Upper lobe of left lung (tissue), 6 donors: ENCODE measurements around the gene CX3CR1. TPM values are rescaled to one million over a fixed set of nuclear protein-coding genes. Genes with fewer than 3 reads are reported as not detected.
A peak's percentile ranks its signal among the peaks of the same experiment; 100 is the strongest.

Source experiments
- ATAC-seq, 2 donors: fragments of 200-7000 bp; cut with Tn5 transposase; one replicate each; pipeline ENCODE4 v1.9.1; 2022; ENCODE audit warnings: mild to moderate bottlenecking in 2 of 2, moderate library complexity in 2 of 2; ENCODE audit not compliant: low FRiP score in 2 of 2
- DNase-seq, 2 donors: peaks; one replicate each; pipeline ENCODE4 v3.0.0-alpha.2; 2019 to 2020
- H3K27ac ChIP-seq, 4 donors: fragments of 200-600 bp; sonication (generic); one replicate each; pipeline ENCODE4 v1.5.1; 2016 to 2019
- H3K27me3 ChIP-seq, 4 donors: fragments of 200-600 bp; sonication (generic); one replicate each; pipeline ENCODE4 v1.5.1; 2017 to 2019
- H3K36me3 ChIP-seq, 4 donors: fragments of 200-600 bp; sonication (generic); one replicate each; pipeline ENCODE4 v1.5.1; 2016 to 2019
- H3K4me1 ChIP-seq, 4 donors: fragments of 200-600 bp; sonication (generic); one replicate each; pipeline ENCODE4 v1.5.1; 2018 to 2019
- H3K4me3 ChIP-seq, 4 donors: fragments of 200-600 bp; sonication (generic); one replicate each; pipeline ENCODE4 v1.5.1; 2017 to 2019; ENCODE audit warnings: mild to moderate bottlenecking in 2 of 4, moderate library complexity in 1 of 4
- H3K9me3 ChIP-seq, 4 donors: fragments of 200-600 bp; sonication (generic); one replicate each; pipeline ENCODE4 v1.5.1; 2018 to 2019
- EP300 ChIP-seq, 4 donors: sonication (generic); formaldehyde crosslinking; IDR thresholded peaks; one replicate each; pipeline ENCODE4 v1.5.1; 2017; ENCODE audit warnings: antibody characterized with exemption in 4 of 4, control low read depth in 2 of 4
- POLR2A ChIP-seq, 4 donors: fragments of 450-650 bp; IDR thresholded peaks; one replicate each; pipeline ENCODE4 v1.5.1; 2016 to 2017; ENCODE audit warnings: antibody characterized with exemption in 4 of 4, mild to moderate bottlenecking in 2 of 4
- POLR2AphosphoS5 ChIP-seq, 2 donors: sonication (generic); formaldehyde crosslinking; IDR thresholded peaks; one replicate each; pipeline ENCODE4 v1.5.1; 2017; ENCODE audit warnings: antibody characterized with exemption in 2 of 2
- WGBS, 2 donors: methylation state at CpG; one replicate each; pipeline ENCODE4 v1.1.5; 2017 to 2018; 5-methylcytosine and 5-hydroxymethylcytosine counted together
- total RNA-seq, 6 donors: library from RNA; depleted of rRNA in 4 of 6; stranded (reverse); fragments of >200 nt in 4 of 6; gene quantifications; one replicate each; pipeline versions ENCODE4 v1.1.0 to v1.2.1, GENCODE V29; 2016 to 2021
- TF ChIP-seq, protein P1 (sequence below), 6 experiments: fragments of 450-650 bp in 4 of 6; fragments of 200-600 bp in 2 of 6; sonication (generic) in 2 of 6; IDR thresholded peaks; one replicate each; pipeline ENCODE4 v1.5.1; 2016 to 2019; ENCODE audit warnings: antibody characterized with exemption in 6 of 6
- donor health status: DM: no; HTN: no; CAD: no; lungs with moderate emphysema.
- donor health status: DM: no; HTN: yes; CAD: no; lungs with severe emphysema.

The CX3CR1 gene
- total RNA-seq, 6 donors from 2014 or later: 0.59 to 15.3 (median 2.5) TPM

DNA sequence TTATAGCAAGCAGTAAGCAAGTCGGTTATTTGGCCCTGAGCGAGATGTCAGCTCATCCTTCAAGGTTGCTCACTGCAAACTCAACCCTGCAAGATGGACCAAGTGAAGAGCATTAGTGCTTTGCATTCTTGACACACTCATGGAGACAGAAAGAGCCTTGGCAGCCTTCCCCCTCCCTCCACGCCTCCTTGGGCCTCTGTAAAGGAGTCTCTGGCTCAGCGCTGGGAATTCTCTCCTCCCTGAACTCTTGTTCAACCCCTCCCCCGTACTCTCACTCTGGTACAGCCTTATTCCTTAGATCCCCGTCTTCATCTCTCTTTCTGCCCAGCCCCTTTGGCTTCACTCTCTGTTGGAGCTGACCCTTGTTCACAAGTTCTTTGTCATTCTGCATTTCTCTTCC lies 2.2 kb upstream of the CX3CR1 start:
- 73 to 75% methylated on average over 6 of the region's 6 CpGs for WGBS, 2 donors
- Histone ChIP-seq H3K27me3 (no peaks in the 10 kb centered on the region), H3K4me1 (peaks cover 0 to 10% (median 5%) of the 10 kb centered on the region in 4 donors), H3K9me3 (no peaks in the 10 kb centered on the region), H3K4me3 (no peak overlapping the region), H3K27ac (no peak overlapping the region), H3K36me3 (no peaks in the 10 kb centered on the region)
- TF ChIP-seq, protein P1, sequence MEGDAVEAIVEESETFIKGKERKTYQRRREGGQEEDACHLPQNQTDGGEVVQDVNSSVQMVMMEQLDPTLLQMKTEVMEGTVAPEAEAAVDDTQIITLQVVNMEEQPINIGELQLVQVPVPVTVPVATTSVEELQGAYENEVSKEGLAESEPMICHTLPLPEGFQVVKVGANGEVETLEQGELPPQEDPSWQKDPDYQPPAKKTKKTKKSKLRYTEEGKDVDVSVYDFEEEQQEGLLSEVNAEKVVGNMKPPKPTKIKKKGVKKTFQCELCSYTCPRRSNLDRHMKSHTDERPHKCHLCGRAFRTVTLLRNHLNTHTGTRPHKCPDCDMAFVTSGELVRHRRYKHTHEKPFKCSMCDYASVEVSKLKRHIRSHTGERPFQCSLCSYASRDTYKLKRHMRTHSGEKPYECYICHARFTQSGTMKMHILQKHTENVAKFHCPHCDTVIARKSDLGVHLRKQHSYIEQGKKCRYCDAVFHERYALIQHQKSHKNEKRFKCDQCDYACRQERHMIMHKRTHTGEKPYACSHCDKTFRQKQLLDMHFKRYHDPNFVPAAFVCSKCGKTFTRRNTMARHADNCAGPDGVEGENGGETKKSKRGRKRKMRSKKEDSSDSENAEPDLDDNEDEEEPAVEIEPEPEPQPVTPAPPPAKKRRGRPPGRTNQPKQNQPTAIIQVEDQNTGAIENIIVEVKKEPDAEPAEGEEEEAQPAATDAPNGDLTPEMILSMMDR (IDR thresholded peaks at IDR 0.05): no peak
- no peak for TF ChIP-seq POLR2AphosphoS5 (IDR thresholded peaks at IDR 0.05)
- no peak for TF ChIP-seq EP300 (IDR thresholded peaks at IDR 0.05)
- TF ChIP-seq POLR2A (IDR thresholded peaks at IDR 0.05): no peak
- no peak for DNase-seq
- ATAC-seq: no peak

DNA sequence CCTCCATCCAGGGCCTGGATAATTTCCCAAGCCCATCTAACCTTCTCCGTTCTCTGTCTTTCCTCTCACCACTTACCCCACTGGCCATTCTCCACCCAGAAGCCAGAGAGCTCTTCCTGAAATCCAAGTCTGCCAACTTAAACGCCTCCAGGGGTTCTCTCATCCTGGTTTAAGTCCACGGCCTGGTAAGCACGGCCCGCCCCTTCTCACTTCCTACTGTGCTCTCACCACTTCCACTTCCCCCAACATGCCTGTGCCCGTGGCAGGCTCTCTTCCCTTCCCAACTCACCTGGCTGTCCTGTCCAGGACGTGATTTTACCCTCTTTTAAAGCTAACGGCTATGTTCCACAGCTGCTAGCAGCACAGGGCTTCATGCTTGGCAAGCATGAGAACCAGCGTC lies 1.7 kb upstream of the CX3CR1 start:
- 66 to 69% methylated on average over 9 of the region's 9 CpGs for WGBS, 2 donors
- Histone ChIP-seq H3K36me3 (no peaks in the 10 kb centered on the region), H3K9me3 (no peaks in the 10 kb centered on the region), H3K27me3 (no peaks in the 10 kb centered on the region), H3K27ac (peak overlapping the region in 2 of 4 donors; percentile 7 to 40), H3K4me1 (peaks cover 0 to 10% (median 5%) of the 10 kb centered on the region in 4 donors), H3K4me3 (no peak overlapping the region)
- TF ChIP-seq, protein P1 (IDR thresholded peaks at IDR 0.05): no peak
- TF ChIP-seq POLR2A (IDR thresholded peaks at IDR 0.05) (no peak), POLR2AphosphoS5 (IDR thresholded peaks at IDR 0.05) (no peak), EP300 (IDR thresholded peaks at IDR 0.05) (no peak)
- peak; percentile 31 to 44 for ATAC-seq
- peak in 1 of 2 donors; percentile 56 for DNase-seq

DNA sequence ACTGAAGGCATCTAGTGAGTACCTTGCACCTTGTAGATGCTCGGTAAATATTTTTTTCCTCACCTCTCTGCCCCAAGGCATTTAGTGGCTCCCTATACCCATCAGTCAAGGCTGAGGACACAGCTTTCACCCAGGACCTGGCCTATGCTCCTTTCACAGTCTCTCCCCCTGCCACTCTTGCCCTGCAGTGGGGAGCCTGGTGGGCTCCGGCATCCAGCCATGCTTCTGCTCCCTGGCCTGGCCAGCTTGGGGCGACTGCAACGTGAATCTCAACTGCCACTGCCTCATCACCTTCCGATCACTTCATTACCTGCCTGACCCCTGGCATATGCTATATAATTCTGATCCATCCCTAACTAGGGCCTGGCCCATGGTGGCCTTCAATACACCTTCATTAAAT lies 735 bp upstream of the CX3CR1 start:
- DNase-seq: peak in 1 of 2 donors; percentile 44
- TF ChIP-seq EP300 (IDR thresholded peaks at IDR 0.05) (no peak), POLR2A (IDR thresholded peaks at IDR 0.05) (no peak), POLR2AphosphoS5 (IDR thresholded peaks at IDR 0.05) (no peak)
- Histone ChIP-seq H3K36me3 (no peaks in the 10 kb centered on the region), H3K27me3 (no peaks in the 10 kb centered on the region), H3K4me1 (peaks cover 0 to 10% (median 5%) of the 10 kb centered on the region in 4 donors), H3K27ac (peak overlapping the region in 2 of 4 donors; percentile 7 to 27), H3K9me3 (no peaks in the 10 kb centered on the region), H3K4me3 (no peak overlapping the region)
- 96 to 98% methylated on average over 5 of the region's 5 CpGs for WGBS, 2 donors
- no peak for ATAC-seq

DNA sequence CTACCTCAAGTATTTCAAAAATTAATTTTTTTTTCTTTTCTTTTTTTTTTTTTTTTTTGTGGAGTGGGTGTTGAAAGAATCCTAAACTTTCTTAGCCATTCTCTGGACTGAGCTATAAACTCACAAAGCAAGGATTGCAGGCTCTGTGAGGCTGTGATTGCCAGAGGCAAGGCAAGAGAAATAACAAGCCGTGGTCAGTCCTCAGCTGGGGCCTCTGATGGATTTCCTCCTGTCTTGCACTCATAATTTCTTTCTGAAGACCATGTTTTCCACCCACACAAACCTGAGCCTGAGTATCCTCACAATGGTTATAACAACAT lies 1.3 kb downstream of the CX3CR1 start:
- H3K27me3 ChIP-seq: no peaks in the 10 kb centered on the region
- TF ChIP-seq POLR2A (IDR thresholded peaks at IDR 0.05) (no peak), EP300 (IDR thresholded peaks at IDR 0.05) (no peak), POLR2AphosphoS5 (IDR thresholded peaks at IDR 0.05) (no peak)
- TF ChIP-seq, protein P1 (IDR thresholded peaks at IDR 0.05): no peak
- peaks cover 0 to 10% (median 5%) of the 10 kb centered on the region in 4 donors for H3K4me1 ChIP-seq
- DNase-seq: no peak
- H3K27ac ChIP-seq: no peak overlapping the region
- ATAC-seq: no peak
- no peaks in the 10 kb centered on the region for H3K9me3 ChIP-seq
- peak overlapping the region in 1 of 4 donors; percentile 16 for H3K4me3 ChIP-seq
- H3K36me3 ChIP-seq: no peaks in the 10 kb centered on the region
- WGBS, 2 donors: 48 to 81% methylated on average over 1 of the region's 1 CpG

DNA sequence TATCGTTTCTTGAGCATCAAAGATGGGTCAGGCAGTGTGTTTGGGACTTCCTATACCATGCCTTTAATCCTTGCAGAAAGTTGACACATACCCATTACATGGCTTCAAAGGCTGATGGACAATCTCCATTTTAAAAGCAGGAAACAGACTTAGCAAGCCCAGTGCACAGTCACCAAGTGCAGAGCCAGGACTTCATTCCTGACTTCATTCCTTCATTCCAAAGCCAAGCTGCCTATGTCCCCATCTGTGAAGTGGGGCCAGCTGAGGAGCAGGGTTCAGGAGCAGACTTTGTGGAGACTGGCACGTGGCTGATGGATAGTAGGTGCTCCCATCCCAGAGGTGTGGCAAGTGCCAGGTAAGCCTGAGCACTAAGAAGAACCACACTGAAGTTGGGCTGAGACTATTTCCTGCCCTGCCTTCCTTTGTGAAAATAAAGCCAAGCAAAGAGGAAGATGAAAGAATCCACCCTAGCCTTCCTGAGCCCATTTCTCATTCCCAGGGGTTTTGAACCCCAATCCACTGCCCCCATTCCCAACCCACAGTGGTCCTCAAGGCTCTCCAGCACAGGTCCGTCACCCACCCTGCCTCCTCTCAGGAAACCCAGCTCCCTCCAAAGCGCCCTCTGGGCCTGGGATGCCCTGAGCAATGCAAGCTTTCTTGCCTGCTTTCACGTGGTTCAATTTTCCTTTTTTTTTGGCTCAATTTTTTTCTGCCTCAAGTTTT lies 1.8 kb downstream of the CX3CR1 start:
- H3K27ac ChIP-seq: no peak overlapping the region
- TF ChIP-seq, protein P1 (IDR thresholded peaks at IDR 0.05): no peak
- no peak for TF ChIP-seq POLR2AphosphoS5 (IDR thresholded peaks at IDR 0.05)
- no peak for TF ChIP-seq POLR2A (IDR thresholded peaks at IDR 0.05)
- no peak for TF ChIP-seq EP300 (IDR thresholded peaks at IDR 0.05)
- peaks cover 0 to 10% (median 5%) of the 10 kb centered on the region in 4 donors for H3K4me1 ChIP-seq
- H3K36me3 ChIP-seq: no peaks in the 10 kb centered on the region
- peak overlapping the region in 1 of 4 donors; percentile 16 for H3K4me3 ChIP-seq
- no peaks in the 10 kb centered on the region for H3K27me3 ChIP-seq
- no peak for ATAC-seq
- DNase-seq: no peak
- WGBS, 2 donors: 59 to 64% methylated on average over 5 of the region's 5 CpGs
- no peaks in the 10 kb centered on the region for H3K9me3 ChIP-seq
